A673 (cell line): ENCODE results near the gene TLCD3A. TPM values are rescaled to one million over a fixed set of nuclear protein-coding genes. Genes with fewer than 3 reads are reported as not detected.
A peak's percentile ranks its signal among the peaks of the same experiment; 100 is the strongest.
"Not testable (repeated sequence)": the region's sequence is repeated elsewhere in the genome, so short reads cannot be mapped to it uniquely, and the experiment has no call there.

Source experiments
- BruUV-seq: library from RNA; stranded (reverse); fragments of 400-500 nt; replicated peaks from 2 replicates; lab custom pipeline; 2021; lab: Mats Ljungman, UMichigan
- CTCF ChIA-PET: fragments of 300-600 bp; sonication (Branson Sonifier 250); formaldehyde crosslinking; loops from one replicate; lab custom pipeline; 2022; ENCODE audit warnings: antibody characterized with exemption; lab: Charles Lee
- POLR2A ChIA-PET: fragments of 300-600 bp; sonication (Branson Sonifier 250); formaldehyde crosslinking; loops from one replicate; lab custom pipeline; 2022; ENCODE audit warnings: antibody characterized with exemption; ENCODE audit not compliant: low non-redundant PET; lab: Charles Lee
- DNase-seq: peaks from one replicate; pipeline ENCODE4 v3.0.0-alpha.2; 2015; ENCODE audit warnings: low spot score
- H3K27ac ChIP-seq: fragments of 200-600 bp; sonication (generic); 2 replicates; pipeline ENCODE4 v1.5.1; 2016; ENCODE audit warnings: mixed run types, low read depth, mild to moderate bottlenecking, mixed read lengths, antibody characterized with exemption, low read length; ENCODE audit not compliant: poor library complexity, severe bottlenecking
- H3K27me3 ChIP-seq: fragments of 200-600 bp; sonication (generic); replicated peaks from 2 replicates; pipeline ENCODE4 v1.6.1; 2017; ENCODE audit warnings: mixed run types, low read depth, mild to moderate bottlenecking, mixed read lengths, antibody characterized with exemption, low read length; ENCODE audit not compliant: insufficient read depth, poor library complexity
- H3K36me3 ChIP-seq: fragments of 200-600 bp; sonication (generic); 2 replicates; pipeline ENCODE4 v1.6.1; 2016; ENCODE audit warnings: mixed run types, mild to moderate bottlenecking, mixed read lengths, antibody characterized with exemption, low read length; ENCODE audit not compliant: insufficient read depth, poor library complexity, severe bottlenecking
- H3K4me1 ChIP-seq: fragments of 200-600 bp; sonication (generic); 2 replicates; pipeline ENCODE4 v1.6.1; 2017; ENCODE audit warnings: mixed run types, mild to moderate bottlenecking, mixed read lengths, antibody characterized with exemption, low read length; ENCODE audit not compliant: insufficient read depth, poor library complexity, severe bottlenecking
- H3K4me3 ChIP-seq: fragments of 200-600 bp; sonication (generic); 2 replicates; pipeline ENCODE4 v1.5.1; 2016; ENCODE audit warnings: low read depth, mixed run types, mild to moderate bottlenecking, mixed read lengths, low read length; ENCODE audit not compliant: poor library complexity, severe bottlenecking
- H3K9me3 ChIP-seq: fragments of 200-600 bp; sonication (generic); 2 replicates; pipeline ENCODE4 v1.6.1; 2016; ENCODE audit warnings: mixed run types, low read depth, mild to moderate bottlenecking, mixed read lengths, antibody characterized with exemption, low read length; ENCODE audit not compliant: poor library complexity, severe bottlenecking
- EZH2 ChIP-seq: fragments of 200-600 bp; sonication (generic); IDR thresholded peaks from 2 replicates; pipeline ENCODE4 v1.6.1; 2017; ENCODE audit warnings: borderline replicate concordance, low read depth, mild to moderate bottlenecking, mixed read lengths, antibody characterized with exemption, low read length; ENCODE audit not compliant: poor library complexity, severe bottlenecking
- intact Hi-C: fragments of 100-400 bp; cut with micrococcal nuclease; formaldehyde crosslinking; loops from one replicate; pipeline ENCODE4 v1.10.0; 2022; ENCODE audit not compliant: unreplicated experiment
- total RNA-seq: library from RNA; stranded (reverse); gene quantifications from 2 replicates; pipeline ENCODE4 v1.2.3, GENCODE V29; 2021
- TF ChIP-seq, protein P1 (sequence below): fragments of 300-800, 200-600 bp; sonication (generic); conservative IDR thresholded peaks from 2 replicates; pipeline ENCODE4 v1.5.1; 2017; ENCODE audit warnings: low read depth, mild to moderate bottlenecking, antibody characterized with exemption, low read length, moderate library complexity, mixed read lengths

TLCD3A gene
- total RNA-seq, 1 experiment from 2014 or later = 49.2 TPM

DNA sequence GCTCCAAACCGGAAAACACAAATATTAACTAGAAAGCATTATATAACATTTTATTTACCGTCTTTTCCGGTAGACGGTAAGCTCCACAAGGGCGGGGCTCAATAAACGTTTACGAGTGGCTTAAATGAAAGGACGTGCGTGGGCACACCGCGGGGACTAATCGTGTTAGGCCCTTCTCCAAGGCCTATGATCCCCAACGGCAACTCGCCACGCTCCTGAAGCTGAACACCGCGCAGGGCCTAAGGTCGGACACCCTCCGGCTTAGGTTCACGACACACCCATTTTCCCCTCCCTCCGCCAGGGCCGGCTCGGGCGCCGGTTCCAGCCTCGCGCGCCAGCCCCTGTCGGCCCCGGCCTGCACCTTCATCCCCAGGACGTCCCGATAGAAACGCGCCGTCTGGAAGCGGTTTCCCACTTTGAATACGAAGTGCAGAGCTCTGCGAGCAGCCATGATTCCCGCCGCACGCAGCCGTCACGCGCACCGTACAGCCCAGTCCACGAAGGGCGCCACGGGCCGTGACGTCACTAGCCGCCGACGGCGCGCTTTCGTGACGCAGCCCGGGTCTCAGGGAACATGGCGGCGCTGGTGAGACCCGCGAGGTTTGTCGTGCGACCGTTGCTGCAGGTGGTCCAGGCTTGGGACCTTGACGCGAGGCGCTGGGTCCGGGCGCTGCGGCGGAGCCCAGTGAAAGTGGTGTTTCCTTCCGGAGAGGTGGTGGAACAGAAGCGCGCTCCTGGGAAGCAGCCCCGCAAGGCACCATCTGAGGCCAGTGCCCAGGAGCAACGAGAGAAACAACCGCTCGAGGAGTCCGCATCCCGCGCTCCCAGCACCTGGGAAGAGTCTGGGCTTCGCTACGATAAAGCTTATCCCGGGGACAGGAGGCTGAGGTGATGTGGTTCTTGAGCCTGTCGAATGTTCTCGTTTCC is 49.7 kb downstream of the TLCD3A start, which contains the start of the genes GLOD4 and MRM3:
Gene GLOD4, minus strand, starts transcription at position 476 of the 927 bp plus-strand sequence. Its CDS starts 25 bp downstream, at position 451.
Gene MRM3, plus strand, starts transcription at position 549 of the 927 bp plus-strand sequence. Its CDS starts 26 bp downstream, at position 575.
- Histone ChIP-seq H3K36me3 (peaks cover 22% of the 10 kb centered on the region), H3K27ac (peak within 1 kb of the TSS; percentile 85), H3K9me3 (no peaks in the 10 kb centered on the region), H3K4me3 (peak within 1 kb of the TSS; percentile 89), H3K27me3 (no peaks in the 10 kb centered on the region), H3K4me1 (peaks cover 14% of the 10 kb centered on the region)
- intact Hi-C loops = no loop called here
- TSS peak; percentile 68 for BruUV-seq
- CTCF ChIA-PET = no interaction called here
- peak; percentile 95 for DNase-seq
- POLR2A ChIA-PET = no interaction called here
- TF ChIP-seq EZH2 = no peak
- TF ChIP-seq, protein P1, sequence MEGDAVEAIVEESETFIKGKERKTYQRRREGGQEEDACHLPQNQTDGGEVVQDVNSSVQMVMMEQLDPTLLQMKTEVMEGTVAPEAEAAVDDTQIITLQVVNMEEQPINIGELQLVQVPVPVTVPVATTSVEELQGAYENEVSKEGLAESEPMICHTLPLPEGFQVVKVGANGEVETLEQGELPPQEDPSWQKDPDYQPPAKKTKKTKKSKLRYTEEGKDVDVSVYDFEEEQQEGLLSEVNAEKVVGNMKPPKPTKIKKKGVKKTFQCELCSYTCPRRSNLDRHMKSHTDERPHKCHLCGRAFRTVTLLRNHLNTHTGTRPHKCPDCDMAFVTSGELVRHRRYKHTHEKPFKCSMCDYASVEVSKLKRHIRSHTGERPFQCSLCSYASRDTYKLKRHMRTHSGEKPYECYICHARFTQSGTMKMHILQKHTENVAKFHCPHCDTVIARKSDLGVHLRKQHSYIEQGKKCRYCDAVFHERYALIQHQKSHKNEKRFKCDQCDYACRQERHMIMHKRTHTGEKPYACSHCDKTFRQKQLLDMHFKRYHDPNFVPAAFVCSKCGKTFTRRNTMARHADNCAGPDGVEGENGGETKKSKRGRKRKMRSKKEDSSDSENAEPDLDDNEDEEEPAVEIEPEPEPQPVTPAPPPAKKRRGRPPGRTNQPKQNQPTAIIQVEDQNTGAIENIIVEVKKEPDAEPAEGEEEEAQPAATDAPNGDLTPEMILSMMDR = no peak

DNA sequence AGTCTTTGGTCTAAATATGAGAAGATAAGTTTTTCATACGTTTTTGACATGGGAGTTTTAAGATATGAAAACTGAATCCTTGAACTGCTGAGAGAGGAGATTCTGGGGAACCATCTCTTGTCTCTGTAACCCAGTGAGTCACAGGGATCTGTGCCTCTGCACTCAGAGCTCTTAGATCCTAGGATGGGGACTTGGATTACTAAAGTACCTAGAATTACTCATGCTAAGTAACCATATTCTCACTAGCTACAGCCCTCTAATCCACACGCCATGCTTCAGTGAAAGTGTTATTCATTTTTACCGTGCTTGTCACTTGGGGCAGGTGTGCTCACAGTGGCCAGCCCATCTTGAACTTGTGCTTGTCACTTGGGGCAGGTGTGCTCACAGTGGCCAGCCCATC is 51.7 kb downstream of the TLCD3A start:
- intact Hi-C loops = no loop called here
- H3K27me3 ChIP-seq = no peaks in the 10 kb centered on the region
- H3K9me3 ChIP-seq = no peaks in the 10 kb centered on the region
- no peak for TF ChIP-seq EZH2
- TF ChIP-seq, protein P1 = no peak
- CTCF ChIA-PET = no interaction called here
- peaks cover 14% of the 10 kb centered on the region for H3K4me1 ChIP-seq
- POLR2A ChIA-PET = no interaction called here
- H3K27ac ChIP-seq = no peak overlapping the region
- no TSS peak for BruUV-seq
- DNase-seq = no peak
- H3K36me3 ChIP-seq = peaks cover 14% of the 10 kb centered on the region
- no peak overlapping the region for H3K4me3 ChIP-seq

DNA sequence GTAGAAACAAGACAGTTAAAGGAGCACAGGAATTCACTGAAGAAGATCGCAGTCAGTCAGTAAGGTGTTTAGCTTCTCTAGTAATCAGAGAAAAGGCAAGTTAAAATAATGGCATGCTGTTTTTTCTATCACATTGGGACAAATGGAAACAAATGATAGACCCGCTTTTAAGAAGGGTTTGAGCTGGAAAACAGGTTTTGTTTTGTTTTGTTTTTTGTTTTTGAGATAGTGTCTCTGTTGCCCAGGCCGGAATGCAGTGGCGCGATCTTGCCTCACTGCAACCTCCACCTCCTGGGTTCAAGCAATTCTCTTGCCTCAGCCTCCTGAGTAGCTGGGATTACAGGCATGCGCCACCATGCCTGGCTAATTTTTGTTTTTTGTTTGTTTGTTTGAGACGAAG is 53.5 kb downstream of the TLCD3A start:
- peaks cover 20% of the 10 kb centered on the region for H3K36me3 ChIP-seq
- BruUV-seq, H3K9me3 ChIP-seq, intact Hi-C loops, POLR2A ChIA-PET, DNase-seq, H3K4me3 ChIP-seq, CTCF ChIA-PET, H3K27me3 ChIP-seq, H3K27ac ChIP-seq: not testable (repeated sequence)
- peaks cover 14% of the 10 kb centered on the region for H3K4me1 ChIP-seq
